ENCODE results near the gene PAK6. TPM values are rescaled to one million over a fixed set of nuclear protein-coding genes. Genes with fewer than 3 reads are reported as not detected.

Gene PAK6
- total RNA-seq, 1 donor from 2014 or later: not detected

DNA sequence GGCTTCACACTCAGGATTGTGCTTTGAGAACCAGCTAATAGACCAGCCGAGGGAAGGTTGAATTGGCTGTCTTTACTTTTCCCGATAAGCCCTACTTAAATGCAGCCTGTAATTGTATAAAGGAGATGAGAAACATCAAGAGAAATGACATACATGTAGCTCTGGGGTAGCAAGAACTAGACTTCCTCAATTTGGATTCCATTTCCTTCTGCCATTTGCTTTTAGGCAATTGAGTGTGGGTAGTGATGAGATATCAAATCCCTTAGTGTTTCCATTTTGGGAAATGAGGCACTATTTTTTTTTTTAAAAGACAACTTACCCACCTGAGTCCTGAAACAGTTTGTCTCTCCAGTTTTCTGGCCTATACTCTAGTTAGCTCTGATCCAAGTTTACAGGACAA is 86.8 kb downstream of the PAK6 start:
- no peak for DNase-seq (ENCODE audit: low spot score in 2 of 2)
- TF ChIP-seq, protein P1, sequence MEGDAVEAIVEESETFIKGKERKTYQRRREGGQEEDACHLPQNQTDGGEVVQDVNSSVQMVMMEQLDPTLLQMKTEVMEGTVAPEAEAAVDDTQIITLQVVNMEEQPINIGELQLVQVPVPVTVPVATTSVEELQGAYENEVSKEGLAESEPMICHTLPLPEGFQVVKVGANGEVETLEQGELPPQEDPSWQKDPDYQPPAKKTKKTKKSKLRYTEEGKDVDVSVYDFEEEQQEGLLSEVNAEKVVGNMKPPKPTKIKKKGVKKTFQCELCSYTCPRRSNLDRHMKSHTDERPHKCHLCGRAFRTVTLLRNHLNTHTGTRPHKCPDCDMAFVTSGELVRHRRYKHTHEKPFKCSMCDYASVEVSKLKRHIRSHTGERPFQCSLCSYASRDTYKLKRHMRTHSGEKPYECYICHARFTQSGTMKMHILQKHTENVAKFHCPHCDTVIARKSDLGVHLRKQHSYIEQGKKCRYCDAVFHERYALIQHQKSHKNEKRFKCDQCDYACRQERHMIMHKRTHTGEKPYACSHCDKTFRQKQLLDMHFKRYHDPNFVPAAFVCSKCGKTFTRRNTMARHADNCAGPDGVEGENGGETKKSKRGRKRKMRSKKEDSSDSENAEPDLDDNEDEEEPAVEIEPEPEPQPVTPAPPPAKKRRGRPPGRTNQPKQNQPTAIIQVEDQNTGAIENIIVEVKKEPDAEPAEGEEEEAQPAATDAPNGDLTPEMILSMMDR (IDR thresholded peaks at IDR 0.05): no peak
- Histone ChIP-seq H3K36me3 (no peaks in the 10 kb centered on the region), H3K9me3 (no peaks in the 10 kb centered on the region), H3K27me3 (no peaks in the 10 kb centered on the region), H3K4me1 (peaks cover 43 to 53% of the 10 kb centered on the region in 2 donors), H3K4me3 (peak overlapping the region; percentile 74 to 82), H3K27ac (peak overlapping the region; percentile 98 to 99)
- intact Hi-C loops (cut with DNase I): no loop called here

Other genes starting within 250 kb of the PAK6 start
- gene SRP14, start 199.9 kb upstream of the PAK6 start, total RNA-seq: 365 TPM
- gene BMF, start 130.2 kb upstream of the PAK6 start, total RNA-seq: 2.2 TPM
- gene BUB1B, start 78.0 kb upstream of the PAK6 start, total RNA-seq: not detected
- gene ANKRD63, start 44.0 kb downstream of the PAK6 start, total RNA-seq: not detected
- 6.9 TPM for gene PLCB2, start 68.9 kb downstream of the PAK6 start, total RNA-seq
- 69.8 TPM for gene INAFM2, start 84.6 kb downstream of the PAK6 start, total RNA-seq
- gene CCDC9B, start 101.9 kb downstream of the PAK6 start, total RNA-seq: 55.8 TPM
- gene PHGR1, start 112.0 kb downstream of the PAK6 start, total RNA-seq: not detected
- gene DISP2, start 119.2 kb downstream of the PAK6 start, total RNA-seq: 0.32 TPM
- 5.1 TPM for gene KNSTRN, start 143.7 kb downstream of the PAK6 start, total RNA-seq
- gene IVD, start 166.7 kb downstream of the PAK6 start, total RNA-seq: 39.5 TPM
- 10.6 TPM for gene BAHD1, start 201.9 kb downstream of the PAK6 start, total RNA-seq
- gene CHST14, start 231.9 kb downstream of the PAK6 start, total RNA-seq: 22.0 TPM

Data from ascending aorta (tissue), 2 donors.